Kidney (tissue), 14 donors: ENCODE results near the gene STAT2. TPM values are rescaled to one million over a fixed set of nuclear protein-coding genes. Genes with fewer than 3 reads are reported as not detected.

ENCODE experiments used
- DNase-seq, 5 donors: peaks; one replicate each; pipeline ENCODE4 v3.0.0-alpha.2; 2013 to 2020
- FAIRE-seq: peaks from 2 replicates; lab custom pipeline; 2012; peaks lifted over from hg19 to GRCh38; lab: Jason Lieb, UNC
- H3K27ac ChIP-seq, 2 donors: one replicate each; pipeline ENCODE4 v1.7.0; 2013; ENCODE audit warnings: low read depth in 2 of 2, low read length in 2 of 2, inconsistent platforms in 1 of 2
- H3K27me3 ChIP-seq: one replicate; pipeline ENCODE4 v1.7.1; 2013; ENCODE audit warnings: low read length, inconsistent platforms; ENCODE audit not compliant: control insufficient read depth, insufficient read depth
- H3K36me3 ChIP-seq, 3 donors: one replicate each; pipeline versions ENCODE4 v1.7.0 to v1.7.1; 2013; ENCODE audit warnings: low read length in 3 of 3, control low read depth in 1 of 3, inconsistent platforms in 1 of 3; ENCODE audit not compliant: insufficient read depth in 3 of 3, control insufficient read depth in 2 of 3
- H3K4me1 ChIP-seq, 3 donors: one replicate each; pipeline versions ENCODE4 v1.7.0 to v1.7.1; 2013; ENCODE audit warnings: low read length in 3 of 3, inconsistent platforms in 1 of 3, low read depth in 1 of 3; ENCODE audit not compliant: control insufficient read depth in 2 of 3, insufficient read depth in 2 of 3
- H3K4me3 ChIP-seq, 3 donors: one replicate each; pipeline versions ENCODE4 v1.7.0 to v1.8.1; 2013; ENCODE audit warnings: low read length in 3 of 3, control low read depth in 1 of 3, inconsistent platforms in 1 of 3
- H3K9ac ChIP-seq, 3 donors: one replicate each; pipeline versions ENCODE4 v1.7.0 to v1.7.1; 2013; ENCODE audit warnings: low read length in 3 of 3, control low read depth in 1 of 3, inconsistent platforms in 1 of 3
- H3K9me3 ChIP-seq, 3 donors: one replicate each; pipeline versions ENCODE4 v1.7.0 to v1.7.1; 2013; ENCODE audit warnings: low read length in 3 of 3, control low read depth in 1 of 3, inconsistent platforms in 1 of 3; ENCODE audit not compliant: control insufficient read depth in 2 of 3, insufficient read depth in 1 of 3
- intact Hi-C: fragments of 100-400 bp; cut with DNase I; formaldehyde crosslinking; loops from one replicate; pipeline ENCODE4 v1.11.1; 2022
- polyA plus RNA-seq: library from polyadenylated mRNA; stranded (reverse); fragments of 350-450 nt; fragmentation: Illumina TruSeq; extraction: RNeasy Lipid Tissue Mini Kit (QIAGEN cat#74804); gene quantifications from one replicate; pipeline ENCODE4 v1.2.3, GENCODE V29; 2014; ENCODE audit warnings: low read depth, low replicate concordance; ENCODE audit not compliant: insufficient read depth
- total RNA-seq: library from RNA; stranded (reverse); fragmentation: NEBNext Ultra II Directional; extraction: Animal tissue kit (Norgen Biotek cat#: 25700); gene quantifications from one replicate; pipeline ENCODE4 v1.2.1, GENCODE V29; 2021
- TF ChIP-seq, protein P1 (sequence below): IDR thresholded peaks from 3 replicates; pipeline ENCODE4 v1.5.1; 2012; ENCODE audit warnings: mild to moderate bottlenecking, moderate library complexity, borderline replicate concordance; ENCODE audit not compliant: insufficient read depth; ENCODE audit errors: extremely low read depth
- donor health status: control.
- donor health status: control.
- donor health status: control.
- donor health status: control.
- donor health status: control.
- donor health status: DM: yes; HTN: yes; CAD: no.
- donor health status: Normal renal cell carcinoma (clear cell type).

Gene STAT2
- total and polyA plus RNA-seq, 2 donors from 2014 or later, result 27.2 to 120 TPM

DNA sequence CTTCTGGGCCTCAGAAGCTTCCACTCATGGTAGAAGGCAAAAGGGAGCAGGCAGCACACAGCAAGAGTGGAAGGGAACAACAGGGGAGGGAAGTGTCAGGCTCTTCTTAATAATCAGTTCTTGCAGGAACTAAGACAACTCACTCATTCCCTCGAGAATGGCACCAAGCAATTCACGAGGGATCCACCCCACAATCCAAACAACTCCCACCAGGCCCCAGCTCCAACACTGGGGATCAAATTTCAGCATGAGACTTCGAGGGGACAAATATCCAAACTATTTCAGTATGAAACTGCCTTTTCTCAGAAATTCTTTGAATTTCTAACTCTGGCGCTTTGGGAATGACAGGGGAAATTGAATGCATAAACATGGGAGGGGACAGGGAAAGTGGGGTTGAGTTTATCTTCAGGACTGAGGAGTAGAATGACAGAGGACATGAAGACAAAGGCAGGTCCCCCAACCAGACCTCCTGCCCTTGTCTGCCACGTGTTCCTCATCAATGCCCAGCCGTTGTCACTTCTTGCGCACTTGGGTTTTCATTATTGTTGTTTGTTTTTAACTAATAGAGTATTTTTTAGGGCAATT is 27.3 kb upstream of the STAT2 start:
- intact Hi-C loops, result no loop called here
- TF ChIP-seq, protein P1, sequence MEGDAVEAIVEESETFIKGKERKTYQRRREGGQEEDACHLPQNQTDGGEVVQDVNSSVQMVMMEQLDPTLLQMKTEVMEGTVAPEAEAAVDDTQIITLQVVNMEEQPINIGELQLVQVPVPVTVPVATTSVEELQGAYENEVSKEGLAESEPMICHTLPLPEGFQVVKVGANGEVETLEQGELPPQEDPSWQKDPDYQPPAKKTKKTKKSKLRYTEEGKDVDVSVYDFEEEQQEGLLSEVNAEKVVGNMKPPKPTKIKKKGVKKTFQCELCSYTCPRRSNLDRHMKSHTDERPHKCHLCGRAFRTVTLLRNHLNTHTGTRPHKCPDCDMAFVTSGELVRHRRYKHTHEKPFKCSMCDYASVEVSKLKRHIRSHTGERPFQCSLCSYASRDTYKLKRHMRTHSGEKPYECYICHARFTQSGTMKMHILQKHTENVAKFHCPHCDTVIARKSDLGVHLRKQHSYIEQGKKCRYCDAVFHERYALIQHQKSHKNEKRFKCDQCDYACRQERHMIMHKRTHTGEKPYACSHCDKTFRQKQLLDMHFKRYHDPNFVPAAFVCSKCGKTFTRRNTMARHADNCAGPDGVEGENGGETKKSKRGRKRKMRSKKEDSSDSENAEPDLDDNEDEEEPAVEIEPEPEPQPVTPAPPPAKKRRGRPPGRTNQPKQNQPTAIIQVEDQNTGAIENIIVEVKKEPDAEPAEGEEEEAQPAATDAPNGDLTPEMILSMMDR, result no peak
- H3K9ac ChIP-seq, result no peak overlapping the region

DNA sequence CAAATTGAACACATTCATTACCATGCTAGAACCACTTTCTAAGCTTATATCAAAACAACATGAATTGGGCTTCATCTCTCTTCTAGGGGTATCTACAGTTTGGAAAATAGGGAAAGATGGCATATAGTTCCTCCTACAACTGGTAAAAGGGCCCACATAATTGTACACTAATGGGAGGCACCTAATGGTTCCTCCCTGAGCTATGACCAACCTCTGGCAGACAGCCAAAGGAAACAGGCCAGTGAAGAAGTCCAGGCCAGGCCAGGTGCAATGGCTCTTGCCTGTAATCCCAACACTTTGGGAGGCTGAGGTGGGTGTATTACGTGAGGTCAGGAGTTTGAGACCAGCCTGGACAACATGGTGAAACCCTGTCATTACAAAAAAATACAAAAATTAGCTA is 26.0 kb upstream of the STAT2 start:
- Histone ChIP-seq H3K9ac (no peak overlapping the region), H3K27ac (no peak overlapping the region), H3K36me3 (no peaks in the 10 kb centered on the region), H3K4me3 (no peak overlapping the region), H3K27me3 (no peaks in the 10 kb centered on the region), H3K9me3 (no peaks in the 10 kb centered on the region), H3K4me1 (no peaks in the 10 kb centered on the region)
- DNase-seq (peak in 2 of 5 donors; percentile 9 to 51), FAIRE-seq (no peak)
- TF ChIP-seq, protein P1, result no peak
- intact Hi-C loops, result no loop called here

More for the DNA sequence above, 27.3 kb upstream of the STAT2 start:
- Histone ChIP-seq H3K4me1 (no peaks in the 10 kb centered on the region), H3K4me3 (no peak overlapping the region), H3K9me3 (no peaks in the 10 kb centered on the region), H3K36me3 (no peaks in the 10 kb centered on the region), H3K27ac (no peak overlapping the region), H3K27me3 (no peaks in the 10 kb centered on the region)
- DNase-seq (peak in 3 of 5 donors; percentile 36 to 81 (median 67)), FAIRE-seq (no peak)

- no peaks in the 10 kb centered on the region for H3K4me1 ChIP-seq
- H3K9me3 ChIP-seq, result no peaks in the 10 kb centered on the region
- intact Hi-C loops, result no loop called here
- H3K27ac ChIP-seq, result no peak overlapping the region
- DNase-seq (no peak), FAIRE-seq (no peak)
- TF ChIP-seq, protein P1, result no peak
- H3K27me3 ChIP-seq, result no peaks in the 10 kb centered on the region
- H3K4me3 ChIP-seq, result no peak overlapping the region
- H3K36me3 ChIP-seq, result no peaks in the 10 kb centered on the region
- H3K9ac ChIP-seq, result no peak overlapping the region
Observed at GRCh38 chr12:56382611-56383010, 22.7 kb upstream of the STAT2 start.

DNA sequence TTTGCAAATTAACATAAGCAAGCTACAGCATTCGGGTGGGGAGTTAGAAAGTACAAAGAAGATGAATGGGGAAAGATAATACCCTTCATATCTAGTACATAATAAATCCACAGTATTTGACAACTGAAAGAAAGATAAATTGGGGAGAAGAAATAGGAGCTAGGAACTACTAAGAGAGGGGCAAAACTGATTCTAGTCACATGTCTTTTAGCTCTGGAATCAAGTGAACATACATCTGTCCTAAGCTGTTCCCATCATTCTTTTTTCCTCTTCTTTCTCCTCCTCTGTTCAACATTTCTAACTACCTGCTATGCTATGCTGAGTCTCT is 18.0 kb upstream of the STAT2 start:
- Histone ChIP-seq H3K4me3 (no peak overlapping the region), H3K9me3 (no peaks in the 10 kb centered on the region), H3K9ac (no peak overlapping the region), H3K36me3 (no peaks in the 10 kb centered on the region), H3K27me3 (no peaks in the 10 kb centered on the region), H3K4me1 (no peaks in the 10 kb centered on the region), H3K27ac (no peak overlapping the region)
- intact Hi-C loops, result no loop called here
- DNase-seq (no peak), FAIRE-seq (no peak)
- TF ChIP-seq, protein P1, result no peak
